ENCODE results near the gene MBD3. TPM values are rescaled to one million over a fixed set of nuclear protein-coding genes. Genes with fewer than 3 reads are reported as not detected.

Gene MBD3
- total RNA-seq, 5 donors from 2014 or later (not counting 1 experiment from before 2014, with no cell fraction given) = 51.8 to 80.3 (median 75.5) TPM

GRCh38 chr19:1627194-1627593 is 34.5 kb upstream of the MBD3 start:
- DNase-seq (no peak), ATAC-seq (replicated peaks in 1 of 4) (no peak)
- no peaks in the 10 kb centered on the region for H3K9me3 ChIP-seq
- ChIA-PET CTCF (no interaction called here), POLR2A (no interaction called here)
- peaks cover 12 to 40% of the 10 kb centered on the region in 2 donors for H3K36me3 ChIP-seq (ENCODE audit: control insufficient read depth in 2 of 2, extremely low read depth in 1 of 2, insufficient read depth in 1 of 2, low read length in 1 of 2)
- H3K27me3 ChIP-seq (replicated peaks in 1 of 2; ENCODE audit: control insufficient read depth in 2 of 2, extremely low read depth in 1 of 2, insufficient read depth in 2 of 2, low read length in 1 of 2) = no peaks in the 10 kb centered on the region
- no peak overlapping the region for H3K4me3 ChIP-seq (ENCODE audit: control insufficient read depth in 1 of 2, extremely low read depth in 1 of 2, low read length in 1 of 2)
- H3K4me1 Mint-ChIP-seq = peaks cover 0 to 3% (median 0%) of the 10 kb centered on the region in 3 donors
- H3K27ac ChIP-seq (ENCODE audit: low read length) = no peak overlapping the region
- H3K4me1 ChIP-seq (ENCODE audit: control insufficient read depth in 1 of 2, extremely low read depth in 1 of 2, insufficient read depth in 2 of 2, low read length in 2 of 2) = peaks cover 0 to 6% of the 10 kb centered on the region in 2 experiments
- no peaks in the 10 kb centered on the region for H3K27me3 Mint-ChIP-seq
- H3K4me3 Mint-ChIP-seq = no peak overlapping the region
- no peaks in the 10 kb centered on the region for H3K9me3 Mint-ChIP-seq
- 95% methylated on average over 7 of the region's 17 CpGs for WGBS (ENCODE audit: insufficient coverage)
- peaks cover 14% of the 10 kb centered on the region for H3K36me3 Mint-ChIP-seq
- H3K27ac Mint-ChIP-seq = no peak overlapping the region

DNA sequence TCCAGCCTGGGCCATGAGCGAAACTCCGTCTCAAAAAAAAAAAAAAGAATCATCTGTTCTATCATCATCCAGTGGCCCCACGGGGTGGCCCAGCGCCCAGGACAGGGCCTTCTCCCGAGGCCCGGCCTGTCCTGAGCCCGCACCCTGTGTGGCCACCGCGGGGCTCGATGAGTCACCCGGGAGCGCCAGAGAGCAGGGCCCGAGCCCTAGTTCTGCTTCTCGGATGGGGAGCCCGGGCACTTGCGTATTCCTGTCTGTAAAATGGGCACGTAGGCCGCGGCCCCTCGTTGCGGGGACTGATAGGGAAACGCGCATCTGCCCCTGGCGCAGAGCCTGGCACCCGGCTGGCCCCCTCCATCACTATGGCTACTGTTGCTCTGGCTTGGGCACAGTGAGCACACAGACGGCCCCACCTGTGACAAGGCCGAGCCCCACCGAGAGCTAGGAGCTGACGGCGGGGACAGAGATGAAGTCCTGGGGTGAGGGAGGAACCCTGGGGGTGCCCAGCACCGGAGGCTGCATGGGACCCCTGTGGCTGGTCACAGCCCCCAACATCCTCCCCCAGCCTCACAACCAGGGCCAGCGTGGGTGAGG is 33.8 kb upstream of the MBD3 start:
- H3K4me3 ChIP-seq (ENCODE audit: control insufficient read depth in 1 of 2, extremely low read depth in 1 of 2, low read length in 1 of 2) = no peak overlapping the region
- 97% methylated on average over 26 of the region's 32 CpGs for WGBS (ENCODE audit: insufficient coverage)
- Mint-ChIP-seq H3K4me3 (no peak overlapping the region), H3K27ac (no peak overlapping the region), H3K9me3 (no peaks in the 10 kb centered on the region), H3K4me1 (peaks cover 0 to 3% (median 0%) of the 10 kb centered on the region in 3 donors), H3K36me3 (peaks cover 14% of the 10 kb centered on the region), H3K27me3 (no peaks in the 10 kb centered on the region)
- H3K27ac ChIP-seq (ENCODE audit: low read length) = no peak overlapping the region
- ChIA-PET CTCF (no interaction called here), POLR2A (no interaction called here)
- DNase-seq (no peak), ATAC-seq (replicated peaks in 1 of 4) (no peak)
- no peaks in the 10 kb centered on the region for H3K27me3 ChIP-seq (replicated peaks in 1 of 2; ENCODE audit: control insufficient read depth in 2 of 2, extremely low read depth in 1 of 2, insufficient read depth in 2 of 2, low read length in 1 of 2)
- H3K36me3 ChIP-seq (ENCODE audit: control insufficient read depth in 2 of 2, extremely low read depth in 1 of 2, insufficient read depth in 1 of 2, low read length in 1 of 2) = peaks cover 12 to 41% of the 10 kb centered on the region in 2 donors
- peaks cover 0 to 6% of the 10 kb centered on the region in 2 experiments for H3K4me1 ChIP-seq (ENCODE audit: control insufficient read depth in 1 of 2, extremely low read depth in 1 of 2, insufficient read depth in 2 of 2, low read length in 2 of 2)
- H3K9me3 ChIP-seq = no peaks in the 10 kb centered on the region

GRCh38 chr19:1624458-1624857 is 31.8 kb upstream of the MBD3 start:
- Histone ChIP-seq H3K36me3 (ENCODE audit: control insufficient read depth in 2 of 2, extremely low read depth in 1 of 2, insufficient read depth in 1 of 2, low read length in 1 of 2) (peaks cover 4 to 38% of the 10 kb centered on the region in 2 donors), H3K4me1 (ENCODE audit: control insufficient read depth in 1 of 2, extremely low read depth in 1 of 2, insufficient read depth in 2 of 2, low read length in 2 of 2) (no peaks in the 10 kb centered on the region), H3K27me3 (replicated peaks in 1 of 2; ENCODE audit: control insufficient read depth in 2 of 2, extremely low read depth in 1 of 2, insufficient read depth in 2 of 2, low read length in 1 of 2) (no peaks in the 10 kb centered on the region), H3K27ac (ENCODE audit: low read length) (no peak overlapping the region), H3K9me3 (no peaks in the 10 kb centered on the region), H3K4me3 (ENCODE audit: control insufficient read depth in 1 of 2, extremely low read depth in 1 of 2, low read length in 1 of 2) (no peak overlapping the region)
- peak in 3 of 4 experiments; percentile 65 to 84 (median 73) for ATAC-seq (replicated peaks in 1 of 4)
- Mint-ChIP-seq H3K4me1 (peaks cover 0 to 3% (median 0%) of the 10 kb centered on the region in 3 donors), H3K4me3 (no peak overlapping the region), H3K27ac (peak overlapping the region in 1 of 2 donors; percentile 61), H3K36me3 (peaks cover 14% of the 10 kb centered on the region), H3K27me3 (no peaks in the 10 kb centered on the region), H3K9me3 (no peaks in the 10 kb centered on the region)
- CTCF ChIA-PET = no interaction called here
- peak in 33 of 35 experiments; percentile 13 to 68 (median 42) for DNase-seq
- WGBS (ENCODE audit: insufficient coverage) = 75% methylated on average over 21 of the region's 23 CpGs
- POLR2A ChIA-PET = no interaction called here

DNA sequence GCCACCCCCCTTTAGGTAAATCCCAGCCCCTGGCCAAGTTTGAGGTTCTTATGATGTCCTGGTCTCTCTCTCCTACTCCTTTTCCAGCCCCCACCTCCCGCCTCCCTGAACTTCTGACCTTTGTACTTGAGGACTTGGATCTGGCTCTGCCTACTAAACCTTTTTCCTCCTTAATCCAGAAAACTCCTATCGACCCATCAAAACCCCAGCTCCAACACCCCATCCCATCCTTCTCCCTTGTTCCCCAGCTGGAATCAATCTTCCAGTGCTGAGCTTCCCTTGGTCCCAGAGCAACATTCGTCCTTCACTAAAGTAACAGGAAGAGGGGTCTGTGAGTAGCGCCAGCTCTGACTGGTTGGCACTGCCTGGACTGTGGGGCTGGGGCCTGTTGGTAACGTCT is 29.9 kb upstream of the MBD3 start:
- Histone ChIP-seq H3K4me3 (ENCODE audit: control insufficient read depth in 1 of 2, extremely low read depth in 1 of 2, low read length in 1 of 2) (no peak overlapping the region), H3K27ac (ENCODE audit: low read length) (no peak overlapping the region), H3K36me3 (ENCODE audit: control insufficient read depth in 2 of 2, extremely low read depth in 1 of 2, insufficient read depth in 1 of 2, low read length in 1 of 2) (peaks cover 9 to 44% of the 10 kb centered on the region in 2 donors), H3K4me1 (ENCODE audit: control insufficient read depth in 1 of 2, extremely low read depth in 1 of 2, insufficient read depth in 2 of 2, low read length in 2 of 2) (peaks cover 0 to 4% of the 10 kb centered on the region in 2 experiments), H3K27me3 (replicated peaks in 1 of 2; ENCODE audit: control insufficient read depth in 2 of 2, extremely low read depth in 1 of 2, insufficient read depth in 2 of 2, low read length in 1 of 2) (no peaks in the 10 kb centered on the region), H3K9me3 (no peaks in the 10 kb centered on the region)
- peaks cover 22% of the 10 kb centered on the region for H3K36me3 Mint-ChIP-seq
- H3K9me3 Mint-ChIP-seq = no peaks in the 10 kb centered on the region
- ChIA-PET POLR2A (no interaction called here), CTCF (interaction anchor here in 1 of 2 donors (0.6 kb wide), 1 partner anchor 42 kb away, joined by 3 read pairs; no protein-coding TSS in a partner anchor)
- H3K4me1 Mint-ChIP-seq = peaks cover 7 to 12% (median 9%) of the 10 kb centered on the region in 3 donors
- WGBS (ENCODE audit: insufficient coverage) = 94% methylated on average over 4 of the region's 5 CpGs
- DNase-seq (no peak), ATAC-seq (replicated peaks in 1 of 4) (no peak)
- H3K27me3 Mint-ChIP-seq = no peaks in the 10 kb centered on the region
- no peak overlapping the region for H3K27ac Mint-ChIP-seq
- no peak overlapping the region for H3K4me3 Mint-ChIP-seq

GRCh38 chr19:1622007-1622406 is 29.3 kb upstream of the MBD3 start:
- Histone ChIP-seq H3K4me3 (ENCODE audit: control insufficient read depth in 1 of 2, extremely low read depth in 1 of 2, low read length in 1 of 2) (no peak overlapping the region), H3K36me3 (ENCODE audit: control insufficient read depth in 2 of 2, extremely low read depth in 1 of 2, insufficient read depth in 1 of 2, low read length in 1 of 2) (peaks cover 9 to 44% of the 10 kb centered on the region in 2 donors), H3K9me3 (no peaks in the 10 kb centered on the region), H3K27ac (ENCODE audit: low read length) (no peak overlapping the region), H3K27me3 (replicated peaks in 1 of 2; ENCODE audit: control insufficient read depth in 2 of 2, extremely low read depth in 1 of 2, insufficient read depth in 2 of 2, low read length in 1 of 2) (no peaks in the 10 kb centered on the region), H3K4me1 (ENCODE audit: control insufficient read depth in 1 of 2, extremely low read depth in 1 of 2, insufficient read depth in 2 of 2, low read length in 2 of 2) (peaks cover 0 to 9% of the 10 kb centered on the region in 2 experiments)
- CTCF ChIA-PET = interaction anchor here in 1 of 2 donors (0.6 kb wide), 1 partner anchor 43 kb away, joined by 3 read pairs; no protein-coding TSS in a partner anchor
- no peaks in the 10 kb centered on the region for H3K9me3 Mint-ChIP-seq
- DNase-seq (no peak), ATAC-seq (replicated peaks in 1 of 4) (no peak)
- H3K4me3 Mint-ChIP-seq = no peak overlapping the region
- no peaks in the 10 kb centered on the region for H3K27me3 Mint-ChIP-seq
- H3K4me1 Mint-ChIP-seq = peaks cover 12 to 16% (median 14%) of the 10 kb centered on the region in 3 donors
- WGBS (ENCODE audit: insufficient coverage) = 89% methylated on average over 12 of the region's 23 CpGs
- POLR2A ChIA-PET = no interaction called here
- H3K27ac Mint-ChIP-seq = no peak overlapping the region
- H3K36me3 Mint-ChIP-seq = peaks cover 22% of the 10 kb centered on the region

- Mint-ChIP-seq H3K4me3 (no peak overlapping the region), H3K27me3 (no peaks in the 10 kb centered on the region), H3K9me3 (no peaks in the 10 kb centered on the region), H3K4me1 (peaks cover 16 to 20% (median 18%) of the 10 kb centered on the region in 3 donors), H3K27ac (no peak overlapping the region), H3K36me3 (peaks cover 25% of the 10 kb centered on the region)
- CTCF ChIA-PET = no interaction called here
- 96% methylated on average over 17 of the region's 23 CpGs for WGBS (ENCODE audit: insufficient coverage)
- no peak for ATAC-seq (replicated peaks in 1 of 4)
- Histone ChIP-seq H3K36me3 (ENCODE audit: control insufficient read depth in 2 of 2, extremely low read depth in 1 of 2, insufficient read depth in 1 of 2, low read length in 1 of 2) (peaks cover 11 to 44% of the 10 kb centered on the region in 2 donors), H3K27ac (ENCODE audit: low read length) (no peak overlapping the region), H3K9me3 (no peaks in the 10 kb centered on the region), H3K27me3 (replicated peaks in 1 of 2; ENCODE audit: control insufficient read depth in 2 of 2, extremely low read depth in 1 of 2, insufficient read depth in 2 of 2, low read length in 1 of 2) (no peaks in the 10 kb centered on the region), H3K4me1 (ENCODE audit: control insufficient read depth in 1 of 2, extremely low read depth in 1 of 2, insufficient read depth in 2 of 2, low read length in 2 of 2) (peaks cover 3 to 12% of the 10 kb centered on the region in 2 experiments), H3K4me3 (ENCODE audit: control insufficient read depth in 1 of 2, extremely low read depth in 1 of 2, low read length in 1 of 2) (no peak overlapping the region)
- POLR2A ChIA-PET = no interaction called here
- DNase-seq = no peak
Observed at GRCh38 chr19:1621574-1621973, 28.9 kb upstream of the MBD3 start.

Data from T-cell (primary cell).